ENCODE data around the gene PCSK4. TPM values are rescaled to one million over a fixed set of nuclear protein-coding genes. Genes with fewer than 3 reads are reported as not detected.
A peak's percentile ranks its signal among the peaks of the same experiment; 100 is the strongest.
"Not testable (repeated sequence)": the region's sequence is repeated elsewhere in the genome, so short reads cannot be mapped to it uniquely, and the experiment has no call there.

Gene PCSK4
- total and polyA plus RNA-seq, 10 of the 15 experiments (the other 5 are each of a cell fraction or from before 2014, with no cell fraction given): 0.27 to 0.99 (median 0.40) TPM; not detected in 3

DNA sequence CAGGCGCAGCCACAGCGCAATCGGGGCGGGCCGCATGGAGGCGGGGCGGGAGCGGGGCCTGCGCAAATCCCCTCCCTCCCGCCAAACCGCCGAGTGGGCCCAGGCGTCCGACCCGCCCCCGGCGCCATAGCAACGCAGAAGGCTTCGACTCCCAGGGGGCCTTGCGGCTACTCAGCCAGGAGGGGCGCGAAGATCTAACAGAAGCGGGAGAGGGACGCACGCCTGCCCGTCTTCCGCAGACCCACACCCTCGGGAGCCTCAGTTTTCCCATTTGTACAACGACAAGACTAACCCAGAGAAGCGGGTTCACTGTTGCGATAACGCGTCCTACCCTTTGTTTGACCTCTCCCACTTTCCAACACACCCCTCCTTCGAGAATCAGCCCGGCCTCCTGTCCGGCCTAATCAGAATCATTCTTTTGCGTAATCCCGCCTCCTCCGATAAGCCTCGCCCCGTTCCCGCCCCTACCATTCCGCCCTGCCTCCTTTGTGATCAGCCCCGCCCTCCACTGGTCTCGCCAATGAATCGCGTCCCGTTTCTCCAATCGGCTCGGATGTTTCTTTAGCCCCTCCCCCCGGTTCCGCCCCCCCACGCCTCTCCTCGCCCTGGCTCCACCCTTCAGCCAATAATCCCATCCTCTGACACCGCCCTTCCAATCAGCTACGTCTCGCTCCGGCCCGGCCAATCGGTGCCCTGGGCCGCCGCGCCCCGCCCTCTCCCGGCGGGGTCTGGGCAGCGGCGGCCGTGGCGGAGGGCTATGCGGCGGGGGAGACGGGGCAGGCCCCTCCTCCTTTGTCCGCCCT is at the start of gene PCSK4 (continued):
- TF ChIP-seq, protein P1, sequence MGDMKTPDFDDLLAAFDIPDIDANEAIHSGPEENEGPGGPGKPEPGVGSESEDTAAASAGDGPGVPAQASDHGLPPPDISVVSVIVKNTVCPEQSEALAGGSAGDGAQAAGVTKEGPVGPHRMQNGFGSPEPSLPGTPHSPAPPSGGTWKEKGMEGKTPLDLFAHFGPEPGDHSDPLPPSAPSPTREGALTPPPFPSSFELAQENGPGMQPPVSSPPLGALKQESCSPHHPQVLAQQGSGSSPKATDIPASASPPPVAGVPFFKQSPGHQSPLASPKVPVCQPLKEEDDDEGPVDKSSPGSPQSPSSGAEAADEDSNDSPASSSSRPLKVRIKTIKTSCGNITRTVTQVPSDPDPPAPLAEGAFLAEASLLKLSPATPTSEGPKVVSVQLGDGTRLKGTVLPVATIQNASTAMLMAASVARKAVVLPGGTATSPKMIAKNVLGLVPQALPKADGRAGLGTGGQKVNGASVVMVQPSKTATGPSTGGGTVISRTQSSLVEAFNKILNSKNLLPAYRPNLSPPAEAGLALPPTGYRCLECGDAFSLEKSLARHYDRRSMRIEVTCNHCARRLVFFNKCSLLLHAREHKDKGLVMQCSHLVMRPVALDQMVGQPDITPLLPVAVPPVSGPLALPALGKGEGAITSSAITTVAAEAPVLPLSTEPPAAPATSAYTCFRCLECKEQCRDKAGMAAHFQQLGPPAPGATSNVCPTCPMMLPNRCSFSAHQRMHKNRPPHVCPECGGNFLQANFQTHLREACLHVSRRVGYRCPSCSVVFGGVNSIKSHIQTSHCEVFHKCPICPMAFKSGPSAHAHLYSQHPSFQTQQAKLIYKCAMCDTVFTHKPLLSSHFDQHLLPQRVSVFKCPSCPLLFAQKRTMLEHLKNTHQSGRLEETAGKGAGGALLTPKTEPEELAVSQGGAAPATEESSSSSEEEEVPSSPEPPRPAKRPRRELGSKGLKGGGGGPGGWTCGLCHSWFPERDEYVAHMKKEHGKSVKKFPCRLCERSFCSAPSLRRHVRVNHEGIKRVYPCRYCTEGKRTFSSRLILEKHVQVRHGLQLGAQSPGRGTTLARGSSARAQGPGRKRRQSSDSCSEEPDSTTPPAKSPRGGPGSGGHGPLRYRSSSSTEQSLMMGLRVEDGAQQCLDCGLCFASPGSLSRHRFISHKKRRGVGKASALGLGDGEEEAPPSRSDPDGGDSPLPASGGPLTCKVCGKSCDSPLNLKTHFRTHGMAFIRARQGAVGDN (IDR thresholded peaks at IDR 0.05): no peak
- TF ChIP-seq BRCA1 (IDR thresholded peaks at IDR 0.05; ENCODE audit: low read depth, low read length): no peak
- TF ChIP-seq TCF7 (IDR thresholded peaks at IDR 0.05; ENCODE audit: borderline replicate concordance): no peak
- TF ChIP-seq, protein P2, sequence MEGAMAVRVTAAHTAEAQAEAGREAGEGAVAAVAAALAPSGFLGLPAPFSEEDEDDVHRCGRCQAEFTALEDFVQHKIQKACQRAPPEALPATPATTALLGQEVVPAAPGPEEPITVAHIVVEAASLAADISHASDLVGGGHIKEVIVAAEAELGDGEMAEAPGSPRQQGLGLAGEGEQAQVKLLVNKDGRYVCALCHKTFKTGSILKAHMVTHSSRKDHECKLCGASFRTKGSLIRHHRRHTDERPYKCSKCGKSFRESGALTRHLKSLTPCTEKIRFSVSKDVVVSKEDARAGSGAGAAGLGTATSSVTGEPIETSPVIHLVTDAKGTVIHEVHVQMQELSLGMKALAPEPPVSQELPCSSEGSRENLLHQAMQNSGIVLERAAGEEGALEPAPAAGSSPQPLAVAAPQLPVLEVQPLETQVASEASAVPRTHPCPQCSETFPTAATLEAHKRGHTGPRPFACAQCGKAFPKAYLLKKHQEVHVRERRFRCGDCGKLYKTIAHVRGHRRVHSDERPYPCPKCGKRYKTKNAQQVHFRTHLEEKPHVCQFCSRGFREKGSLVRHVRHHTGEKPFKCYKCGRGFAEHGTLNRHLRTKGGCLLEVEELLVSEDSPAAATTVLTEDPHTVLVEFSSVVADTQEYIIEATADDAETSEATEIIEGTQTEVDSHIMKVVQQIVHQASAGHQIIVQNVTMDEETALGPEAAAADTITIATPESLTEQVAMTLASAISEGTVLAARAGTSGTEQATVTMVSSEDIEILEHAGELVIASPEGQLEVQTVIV (IDR thresholded peaks at IDR 0.05; ENCODE audit: borderline replicate concordance, partially characterized antibody): peak; percentile 25
- TF ChIP-seq RUNX3 (IDR thresholded peaks at IDR 0.05; ENCODE audit: low read length): peak; percentile 42; the same call in 1 of the 2 replicates
- TF ChIP-seq BMI1 (IDR thresholded peaks at IDR 0.05; ENCODE audit: borderline replicate concordance): peak; percentile 97
- TF ChIP-seq YY1 (IDR thresholded peaks at IDR 0.05; ENCODE audit: low read depth, low read length): no peak
- TF ChIP-seq STAT1 (conservative IDR thresholded peaks at IDR 0.05): 0 out of 2 replicates have a peak, but pooled peaks have one; percentile 47
- TF ChIP-seq SMARCA5 (IDR thresholded peaks at IDR 0.05): peak; percentile 67
- TF ChIP-seq HDGF (IDR thresholded peaks at IDR 0.05): peak; percentile 99
- peak; percentile 36; the same call in 1 of the 2 replicates for TF ChIP-seq NR2C1 (IDR thresholded peaks at IDR 0.05)
- TF ChIP-seq, protein P3, sequence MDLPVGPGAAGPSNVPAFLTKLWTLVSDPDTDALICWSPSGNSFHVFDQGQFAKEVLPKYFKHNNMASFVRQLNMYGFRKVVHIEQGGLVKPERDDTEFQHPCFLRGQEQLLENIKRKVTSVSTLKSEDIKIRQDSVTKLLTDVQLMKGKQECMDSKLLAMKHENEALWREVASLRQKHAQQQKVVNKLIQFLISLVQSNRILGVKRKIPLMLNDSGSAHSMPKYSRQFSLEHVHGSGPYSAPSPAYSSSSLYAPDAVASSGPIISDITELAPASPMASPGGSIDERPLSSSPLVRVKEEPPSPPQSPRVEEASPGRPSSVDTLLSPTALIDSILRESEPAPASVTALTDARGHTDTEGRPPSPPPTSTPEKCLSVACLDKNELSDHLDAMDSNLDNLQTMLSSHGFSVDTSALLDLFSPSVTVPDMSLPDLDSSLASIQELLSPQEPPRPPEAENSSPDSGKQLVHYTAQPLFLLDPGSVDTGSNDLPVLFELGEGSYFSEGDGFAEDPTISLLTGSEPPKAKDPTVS (IDR thresholded peaks at IDR 0.05; ENCODE audit: low read depth, low read length): no peak

DNA sequence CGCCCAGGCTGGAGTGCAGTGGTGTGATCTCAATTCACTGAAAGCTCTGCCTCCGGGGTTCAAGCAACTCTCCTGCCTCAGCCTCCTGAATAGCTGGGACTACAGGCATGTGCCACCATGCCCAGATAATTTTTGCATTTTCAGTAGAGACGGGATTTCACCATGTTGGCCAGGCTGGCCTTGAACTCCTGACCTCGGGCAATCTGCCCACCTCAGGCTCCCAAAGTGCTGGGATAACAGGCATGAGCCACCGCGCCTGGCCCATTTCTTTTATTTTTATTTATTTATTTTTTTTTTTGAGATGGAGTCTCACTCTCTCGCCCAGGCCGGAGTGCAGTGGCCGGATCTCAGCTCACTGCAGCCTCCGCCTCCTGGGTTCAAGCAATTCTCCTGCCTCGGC is 49.6 kb upstream of the PCSK4 start:
- H4K20me1 ChIP-seq (ENCODE audit: control insufficient read depth, insufficient read depth); H3K79me2 ChIP-seq (ENCODE audit: control insufficient read depth, insufficient read depth, low read length); intact Hi-C loops (cut with micrococcal nuclease; ENCODE audit: unreplicated experiment); H3K36me3 ChIP-seq (ENCODE audit: control insufficient read depth in 2 of 2, insufficient read depth in 2 of 2, low read length in 1 of 2); H3K27me3 ChIP-seq (replicated peaks in 1 of 2; ENCODE audit: control insufficient read depth in 2 of 2, insufficient read depth in 2 of 2, low read length in 1 of 2); BruUV-seq (replicated peaks); H3K4me1 ChIP-seq (ENCODE audit: control insufficient read depth, insufficient read depth, low read length); H3K27ac ChIP-seq (ENCODE audit: control insufficient read depth, insufficient read depth); H3K4me2 ChIP-seq (ENCODE audit: control insufficient read depth, insufficient read depth); H3K9ac ChIP-seq (ENCODE audit: control insufficient read depth, insufficient read depth, low read length); H3K4me3 ChIP-seq; DNase-seq (ENCODE audit: low read depth, low spot score); ATAC-seq; CTCF ChIA-PET; H3K9me3 ChIP-seq (replicated peaks; ENCODE audit: control insufficient read depth, insufficient read depth, low read length); RAD21 ChIA-PET (ENCODE audit: unreplicated experiment); FAIRE-seq; H2AFZ ChIP-seq (ENCODE audit: control insufficient read depth, low read depth, low read length); POLR2A ChIA-PET: not testable (repeated sequence)
- SMC1A ChIA-PET (ENCODE audit: uncharacterized antibody, unreplicated experiment): interaction anchor here (0.7 kb wide), 1 partner anchor 257 kb away, joined by 3 read pairs; no protein-coding TSS in a partner anchor
- 70% methylated on average over 9 of the region's 11 CpGs for WGBS (ENCODE audit: insufficient coverage, insufficient replicate concordance, low lambda C conversion rate, missing lambda C conversion rate)
- in situ Hi-C loops (cut with MboI): loop anchor here (10.0 kb wide), 1 partner anchor 225 kb away; no protein-coding TSS in a partner anchor

Data from GM12878 (cell line).